Right cardiac atrium (tissue), 5 donors: ENCODE measurements around the gene PRPS1. TPM values are rescaled to one million over a fixed set of nuclear protein-coding genes. Genes with fewer than 3 reads are reported as not detected.
A peak's percentile ranks its signal among the peaks of the same experiment; 100 is the strongest.

Experiments
- ATAC-seq, 2 donors: fragments of 200-7000 bp; cut with Tn5 transposase; one replicate each; pipeline versions ENCODE4 v1.8.0 to v1.9.1; 2020; ENCODE audit warnings: moderate library complexity in 2 of 2, mild to moderate bottlenecking in 1 of 2
- DNase-seq, 3 donors: peaks; one replicate each; pipeline ENCODE4 v3.0.0-alpha.2; 2020
- H3K27ac ChIP-seq: one replicate; pipeline ENCODE4 v1.5.1; 2013; ENCODE audit warnings: mild to moderate bottlenecking, low read length, control low read depth, moderate library complexity
- H3K27me3 ChIP-seq: one replicate; pipeline ENCODE4 v1.6.1; 2013; ENCODE audit not compliant: control insufficient read depth, insufficient read depth
- H3K4me1 ChIP-seq: one replicate; pipeline ENCODE4 v1.6.1; 2013; ENCODE audit warnings: low read length; ENCODE audit not compliant: control insufficient read depth, insufficient read depth
- H3K4me3 ChIP-seq: one replicate; pipeline ENCODE4 v1.5.1; 2013; ENCODE audit warnings: low read length, control low read depth
- H3K9me3 ChIP-seq: one replicate; pipeline ENCODE4 v1.6.1; 2013; ENCODE audit warnings: low read length; ENCODE audit not compliant: control insufficient read depth
- WGBS: extraction: QIAGEN DNeasy Blood & Tissue Kit; methylation state at CpG from one replicate; pipeline ENCODE4 v1.1.7; 2013; 5-methylcytosine and 5-hydroxymethylcytosine counted together
- intact Hi-C, 4 donors: fragments of 100-400 bp; cut with DNase I; formaldehyde crosslinking; loops; one replicate each; pipeline versions ENCODE4 v1.11.0 to v1.14.0; 2022 to 2023
- long read RNA-seq, 4 donors: library from polyadenylated mRNA; unstranded; transcript quantifications; one replicate each; pipeline ENCODE4 v2.0.0, GENCODE V29; 2020 to 2021
- polyA plus RNA-seq: library from polyadenylated mRNA; stranded (reverse); fragments of 200-250 nt; gene quantifications from one replicate; pipeline ENCODE4 v1.2.3, GENCODE V29; 2013
- total RNA-seq, 4 donors: library from RNA; stranded (reverse); fragmentation: NEBNext Ultra II Directional; extraction: Animal tissue kit (Norgen Biotek cat#: 25700); gene quantifications; one replicate each; pipeline ENCODE4 v1.2.1, GENCODE V29; 2021
- donor health status: healthy with polysubstance abuse.
- donor health status: DM: no; HTN: yes; CAD: no.
- donor health status: DM: no; HTN: no; CAD: no.
- donor health status: DM: no; HTN: yes; CAD: no; lungs with severe emphysema.
- donor health status: DM: yes; HTN: yes; CAD: no.

PRPS1 gene
- total RNA-seq: 10 to 100 TPM; 20.4 to 26.3 (median 24.8) TPM
- 13.9 TPM for polyA plus RNA-seq
- long read RNA-seq, donor 1, transcript PRPS1-204 (7 exons, 2,152 nt): major isoform, 6 of 10 reads
- long read RNA-seq, donor 1, partial matches to known transcripts: 1 of 10 reads
- long read RNA-seq, donor 1, other reads (novel, unspliced or antisense): 3 of 10 reads
- long read RNA-seq, donor 2, partial matches to known transcripts: 1 of 4 reads
- long read RNA-seq, donor 2, other reads (novel, unspliced or antisense): 0 of 4 reads
- long read RNA-seq, donor 3, transcript PRPS1-204 (7 exons, 2,152 nt): major isoform, 27 of 29 reads
- long read RNA-seq, donor 3, partial matches to known transcripts: 1 of 29 reads
- long read RNA-seq, donor 3, other reads (novel, unspliced or antisense): 1 of 29 reads
- long read RNA-seq, donor 4, partial matches to known transcripts: 0 of 2 reads
- long read RNA-seq, donor 4, other reads (novel, unspliced or antisense): 1 of 2 reads

- intact Hi-C loops: no loop called here
- Histone ChIP-seq H3K27ac (peak within 1 kb of the TSS; percentile 75), H3K27me3 (no peaks in the 10 kb centered on the region), H3K9me3 (no peaks in the 10 kb centered on the region), H3K4me1 (no peaks in the 10 kb centered on the region), H3K4me3 (peak within 1 kb of the TSS; percentile 70)
- under 1% methylated on average over 37 of the region's 37 CpGs for WGBS
- DNase-seq (peak; percentile 90 to 95 (median 94)), ATAC-seq (peak; percentile 99 to 100)
These were observed at the start of gene PRPS1 for GRCh38 chrX:107627838-107628661. PRPS1 (plus strand) TSS chrX:107628510; CDS start chrX:107628629, 119 bp downstream.

DNA sequence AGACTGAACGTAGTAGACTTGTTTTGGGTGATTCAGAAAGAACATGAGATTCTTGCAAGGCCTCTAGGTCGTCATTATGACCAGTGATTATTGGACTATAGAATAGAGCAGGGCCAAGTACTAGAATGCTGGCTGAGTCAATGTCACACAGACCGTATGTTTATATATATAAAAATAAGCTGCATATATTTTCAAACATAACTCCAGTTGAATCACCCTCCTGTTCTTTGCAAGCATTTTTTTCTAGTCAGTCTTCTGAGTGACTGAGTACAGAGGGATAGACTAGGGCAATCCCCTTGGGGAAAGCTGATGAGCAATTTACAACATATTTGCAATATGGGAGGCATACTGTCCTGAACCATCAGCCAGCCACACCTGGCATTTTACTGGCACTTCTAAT lies 48.4 kb upstream of the PRPS1 start:
- WGBS: 90% methylated on average over 3 of the region's 3 CpGs
- intact Hi-C loops: no loop called here
- Histone ChIP-seq H3K4me1 (no peaks in the 10 kb centered on the region), H3K27me3 (no peaks in the 10 kb centered on the region), H3K4me3 (no peak overlapping the region), H3K27ac (no peak overlapping the region), H3K9me3 (no peaks in the 10 kb centered on the region)
- ATAC-seq (no peak), DNase-seq (no peak)

GRCh38 chrX:107581923-107582322 lies 46.4 kb upstream of the PRPS1 start:
- H3K4me3 ChIP-seq: no peak overlapping the region
- 96% methylated on average over 4 of the region's 4 CpGs for WGBS
- DNase-seq (no peak), ATAC-seq (no peak)
- intact Hi-C loops: no loop called here
- H3K4me1 ChIP-seq: no peaks in the 10 kb centered on the region
- H3K9me3 ChIP-seq: no peaks in the 10 kb centered on the region
- H3K27me3 ChIP-seq: no peaks in the 10 kb centered on the region
- H3K27ac ChIP-seq: no peak overlapping the region

DNA sequence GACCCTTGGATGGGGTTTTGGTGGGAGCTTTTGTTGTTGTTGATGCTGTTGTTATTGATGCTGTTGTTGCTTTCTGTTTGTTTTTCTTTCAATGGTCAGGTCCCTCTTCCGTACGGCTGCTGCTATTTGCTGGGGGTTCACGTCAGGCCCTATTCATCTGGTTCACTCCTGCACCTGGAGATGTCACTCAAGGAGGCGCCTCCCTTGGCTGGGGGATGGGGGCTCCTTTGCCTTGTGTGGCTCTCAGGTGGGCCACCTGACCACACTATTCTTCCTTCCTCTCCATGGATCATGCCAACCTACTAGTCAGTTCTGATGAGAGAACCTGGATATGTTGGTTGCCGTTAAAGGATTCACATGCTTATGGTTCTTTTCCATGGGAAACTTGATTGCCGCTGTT lies 39.1 kb upstream of the PRPS1 start:
- Histone ChIP-seq H3K4me3 (no peak overlapping the region), H3K27me3 (no peaks in the 10 kb centered on the region), H3K9me3 (no peaks in the 10 kb centered on the region), H3K4me1 (no peaks in the 10 kb centered on the region), H3K27ac (no peak overlapping the region)
- intact Hi-C loops: no loop called here
- ATAC-seq (no peak), DNase-seq (no peak)
- 90% methylated on average over 6 of the region's 6 CpGs for WGBS

GRCh38 chrX:107596651-107597050 lies 31.7 kb upstream of the PRPS1 start:
- H3K4me1 ChIP-seq: no peaks in the 10 kb centered on the region

GRCh38 chrX:107597264-107597663 lies 31.0 kb upstream of the PRPS1 start:
- intact Hi-C loops: no loop called here
- 92% methylated on average over 13 of the region's 13 CpGs for WGBS

More at GRCh38 chrX:107596651-107597050, 31.7 kb upstream of the PRPS1 start:
- ATAC-seq (no peak), DNase-seq (no peak)
- Histone ChIP-seq H3K4me3 (no peak overlapping the region), H3K27ac (no peak overlapping the region), H3K9me3 (no peaks in the 10 kb centered on the region), H3K27me3 (no peaks in the 10 kb centered on the region)
- 58% methylated on average over 4 of the region's 4 CpGs for WGBS
- intact Hi-C loops: no loop called here

DNA sequence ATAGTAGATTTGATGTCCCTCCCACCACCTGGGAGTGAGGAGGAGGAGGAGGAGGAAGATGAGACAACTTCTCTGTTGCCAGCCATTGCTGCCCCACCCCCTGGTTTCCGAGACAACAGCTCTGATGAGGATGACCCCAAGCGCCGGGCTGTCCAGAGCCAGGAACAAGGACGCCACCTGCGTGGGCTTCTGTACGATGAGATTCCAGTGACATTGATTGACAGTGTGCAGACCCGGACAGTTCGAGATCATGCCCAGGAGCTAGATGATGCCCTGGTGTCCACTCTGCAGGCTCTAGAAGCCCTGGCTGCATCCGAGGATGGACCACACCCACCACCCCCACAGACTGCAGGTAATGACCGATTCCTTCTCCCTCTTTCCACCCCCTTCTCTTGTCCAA lies 30.5 kb upstream of the PRPS1 start:
- Histone ChIP-seq H3K9me3 (no peaks in the 10 kb centered on the region), H3K27me3 (no peaks in the 10 kb centered on the region), H3K27ac (no peak overlapping the region), H3K4me3 (no peak overlapping the region), H3K4me1 (no peaks in the 10 kb centered on the region)
- intact Hi-C loops: no loop called here
- 92% methylated on average over 10 of the region's 10 CpGs for WGBS
- DNase-seq (no peak), ATAC-seq (no peak)

More at GRCh38 chrX:107597264-107597663, 31.0 kb upstream of the PRPS1 start:
- Histone ChIP-seq H3K27me3 (no peaks in the 10 kb centered on the region), H3K4me1 (no peaks in the 10 kb centered on the region), H3K27ac (no peak overlapping the region), H3K4me3 (no peak overlapping the region), H3K9me3 (no peaks in the 10 kb centered on the region)
- DNase-seq: no peak
- ATAC-seq: no peak

DNA sequence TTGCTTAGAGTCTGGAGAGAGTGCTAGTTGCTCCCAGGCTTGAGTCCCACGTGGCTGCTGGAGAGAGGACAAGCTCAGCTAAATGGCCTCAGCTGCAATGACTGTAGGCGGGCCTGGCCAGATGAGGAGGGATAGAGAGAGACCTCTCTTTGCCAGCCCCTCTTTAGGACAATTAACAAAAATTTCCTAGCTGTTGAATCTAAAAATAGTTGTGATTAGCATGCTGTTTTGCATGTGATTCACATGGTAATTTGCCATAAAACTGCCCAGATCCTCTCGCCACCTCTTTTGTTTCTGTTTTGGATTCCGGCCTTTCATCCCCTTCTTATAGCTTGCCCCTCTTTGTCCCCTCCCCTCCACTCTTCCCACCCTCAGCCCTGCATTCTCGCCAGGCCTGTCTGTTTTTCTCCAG lies 28.9 kb upstream of the PRPS1 start:
- H3K4me3 ChIP-seq: no peak overlapping the region
- H3K4me1 ChIP-seq: peaks cover 2% of the 10 kb centered on the region
- DNase-seq (peak in 1 of 3 donors; percentile 36), ATAC-seq (no peak)
- H3K9me3 ChIP-seq: no peaks in the 10 kb centered on the region
- no peak overlapping the region for H3K27ac ChIP-seq
- 65% methylated on average over 5 of the region's 5 CpGs for WGBS
- intact Hi-C loops: no loop called here
- no peaks in the 10 kb centered on the region for H3K27me3 ChIP-seq

DNA sequence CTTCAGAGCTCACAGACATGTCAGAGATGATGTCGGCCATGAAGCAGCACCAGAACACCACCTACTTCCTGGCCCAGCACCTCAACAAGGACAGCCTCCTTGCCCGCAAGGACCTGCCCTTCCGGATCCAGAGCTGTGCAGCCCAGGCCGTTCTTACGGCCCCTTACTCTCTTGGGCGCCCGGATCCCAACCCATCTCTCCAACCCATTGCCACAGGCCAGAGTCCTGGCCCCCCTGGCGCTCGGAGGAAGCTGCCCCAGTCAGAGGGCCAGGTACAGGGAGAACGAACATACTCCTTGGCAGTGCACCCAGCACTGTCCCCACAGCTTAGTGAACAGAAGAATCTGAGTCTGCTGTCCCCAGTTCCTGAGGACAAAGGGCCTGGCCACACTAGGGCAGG lies 27.9 kb upstream of the PRPS1 start:
- intact Hi-C loops: no loop called here
- WGBS: 95% methylated on average over 10 of the region's 10 CpGs
- Histone ChIP-seq H3K9me3 (no peaks in the 10 kb centered on the region), H3K27ac (no peak overlapping the region), H3K27me3 (no peaks in the 10 kb centered on the region), H3K4me1 (peaks cover 2% of the 10 kb centered on the region), H3K4me3 (no peak overlapping the region)
- no peak for DNase-seq
- no peak for ATAC-seq

- Histone ChIP-seq H3K27me3 (no peaks in the 10 kb centered on the region), H3K4me3 (no peak overlapping the region), H3K27ac (no peak overlapping the region), H3K4me1 (peaks cover 2% of the 10 kb centered on the region), H3K9me3 (no peaks in the 10 kb centered on the region)
- 93% methylated on average over 11 of the region's 11 CpGs for WGBS
- ATAC-seq: no peak
- intact Hi-C loops: no loop called here
- no peak for DNase-seq
These were observed 27.0 kb upstream of the PRPS1 start for GRCh38 chrX:107601326-107601725.

- intact Hi-C loops: no loop called here
- Histone ChIP-seq H3K9me3 (no peaks in the 10 kb centered on the region), H3K27ac (no peak overlapping the region), H3K4me1 (peaks cover 2% of the 10 kb centered on the region), H3K27me3 (no peaks in the 10 kb centered on the region), H3K4me3 (no peak overlapping the region)
- ATAC-seq (no peak), DNase-seq (no peak)
- 95% methylated on average over 16 of the region's 16 CpGs for WGBS
These were observed 26.6 kb upstream of the PRPS1 start for GRCh38 chrX:107601759-107602158.
